Colonic mucosa (tissue), 4 donors: Measurements from ENCODE around the gene OR2A42. TPM values are rescaled to one million over a fixed set of nuclear protein-coding genes. Genes with fewer than 3 reads are reported as not detected.
"Not testable (repeated sequence)": the region's sequence is repeated elsewhere in the genome, so short reads cannot be mapped to it uniquely, and the experiment has no call there.

Experiments
- DNase-seq: peaks from one replicate; pipeline ENCODE4 v3.0.0-alpha.2; 2020
- H3K27ac ChIP-seq: fragments of 200-600 bp; one replicate; pipeline ENCODE4 v1.8.0; 2021
- H3K27me3 ChIP-seq: fragments of 200-600 bp; one replicate; pipeline ENCODE4 v1.8.0; 2021
- H3K36me3 ChIP-seq: fragments of 200-600 bp; one replicate; pipeline ENCODE4 v1.8.0; 2021
- H3K4me1 ChIP-seq: fragments of 200-600 bp; one replicate; pipeline ENCODE4 v1.8.0; 2021; ENCODE audit warnings: mild to moderate bottlenecking
- H3K4me3 ChIP-seq: fragments of 200-600 bp; one replicate; pipeline ENCODE4 v1.8.0; 2021
- H3K9ac ChIP-seq, 2 donors: one replicate each; pipeline ENCODE4 v1.7.0; 2013; ENCODE audit warnings: control low read depth in 2 of 2, low read depth in 2 of 2, low read length in 2 of 2
- H3K9me3 ChIP-seq: fragments of 200-600 bp; one replicate; pipeline ENCODE4 v1.8.0; 2021
- intact Hi-C: fragments of 100-400 bp; cut with DNase I; formaldehyde crosslinking; loops from one replicate; pipeline ENCODE4 v1.14.1; 2022
- total RNA-seq, 2 donors: library from RNA; stranded (reverse); fragmentation: NEBNext Ultra II Directional in 1 of 2; extraction: Animal tissue kit (Norgen Biotek cat#: 25700) in 1 of 2; gene quantifications; one replicate each; pipeline ENCODE4 v1.2.1, GENCODE V29; 2021
- donor health status: healthy.
- donor health status: DM: no; HTN: no; CAD: no.
- donor health status: DM: no; HTN: no; CAD: no.

Gene OR2A42
- total RNA-seq, 2 donors from 2014 or later = not detected

GRCh38 chr7:144220531-144220930 lies 18.9 kb downstream of the OR2A42 start:
- H3K27me3 ChIP-seq, H3K4me3 ChIP-seq, H3K27ac ChIP-seq, H3K9ac ChIP-seq, intact Hi-C loops, H3K9me3 ChIP-seq, H3K36me3 ChIP-seq, DNase-seq, H3K4me1 ChIP-seq: not testable (repeated sequence)

- DNase-seq, H3K9ac ChIP-seq, H3K4me1 ChIP-seq, H3K9me3 ChIP-seq, H3K36me3 ChIP-seq, H3K27ac ChIP-seq, intact Hi-C loops, H3K4me3 ChIP-seq, H3K27me3 ChIP-seq: not testable (repeated sequence)
Observed at GRCh38 chr7:144219149-144219548, 20.3 kb downstream of the OR2A42 start.

- H3K9me3 ChIP-seq, DNase-seq, H3K4me3 ChIP-seq, intact Hi-C loops, H3K4me1 ChIP-seq, H3K9ac ChIP-seq, H3K27ac ChIP-seq, H3K36me3 ChIP-seq, H3K27me3 ChIP-seq: not testable (repeated sequence)
Observed at GRCh38 chr7:144218581-144218980, 20.8 kb downstream of the OR2A42 start.

DNA sequence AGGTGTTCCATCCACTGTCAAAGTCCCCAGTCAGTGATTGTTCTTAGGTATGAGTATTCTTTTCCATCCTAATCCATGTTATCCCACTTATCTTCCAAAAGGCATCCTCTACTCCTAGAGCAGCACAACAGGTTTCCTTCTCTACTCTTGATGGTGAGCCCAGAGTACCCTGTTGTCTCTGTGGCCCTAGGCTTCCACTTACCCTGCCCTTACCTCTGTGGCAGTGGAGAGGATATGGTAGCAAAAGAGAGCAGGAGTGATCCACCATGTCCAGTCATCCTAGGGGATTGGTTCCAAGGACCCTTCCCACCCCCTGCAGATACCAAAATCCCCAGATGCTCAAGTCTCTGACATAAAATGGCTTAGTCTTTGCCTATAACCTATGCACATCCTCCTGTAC lies 22.2 kb downstream of the OR2A42 start:
- H3K9ac ChIP-seq, H3K4me3 ChIP-seq, H3K36me3 ChIP-seq, intact Hi-C loops, H3K4me1 ChIP-seq, H3K9me3 ChIP-seq, H3K27ac ChIP-seq, H3K27me3 ChIP-seq, DNase-seq: not testable (repeated sequence)

DNA sequence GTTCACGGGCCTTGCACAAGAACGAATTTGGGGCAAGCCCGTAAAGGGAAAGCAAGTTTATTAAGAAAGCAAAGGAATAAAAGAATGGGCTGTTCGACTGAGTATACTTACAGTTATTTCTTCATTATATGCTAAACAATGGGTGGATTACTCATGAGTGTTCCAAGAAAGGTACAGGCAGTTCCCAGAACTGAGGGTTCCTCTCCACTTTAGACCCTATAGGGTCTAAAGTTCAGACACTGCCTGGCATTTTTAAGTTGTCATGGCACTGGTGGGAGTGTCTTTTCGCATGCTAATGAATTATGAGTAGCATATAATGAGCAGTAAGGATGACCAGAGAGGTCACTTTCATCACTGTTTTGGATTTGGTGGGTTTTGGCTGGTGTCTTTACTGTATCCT lies 34.1 kb downstream of the OR2A42 start:
- H3K27ac ChIP-seq, H3K27me3 ChIP-seq, H3K9me3 ChIP-seq, intact Hi-C loops, DNase-seq, H3K9ac ChIP-seq, H3K4me1 ChIP-seq, H3K4me3 ChIP-seq, H3K36me3 ChIP-seq: not testable (repeated sequence)

DNA sequence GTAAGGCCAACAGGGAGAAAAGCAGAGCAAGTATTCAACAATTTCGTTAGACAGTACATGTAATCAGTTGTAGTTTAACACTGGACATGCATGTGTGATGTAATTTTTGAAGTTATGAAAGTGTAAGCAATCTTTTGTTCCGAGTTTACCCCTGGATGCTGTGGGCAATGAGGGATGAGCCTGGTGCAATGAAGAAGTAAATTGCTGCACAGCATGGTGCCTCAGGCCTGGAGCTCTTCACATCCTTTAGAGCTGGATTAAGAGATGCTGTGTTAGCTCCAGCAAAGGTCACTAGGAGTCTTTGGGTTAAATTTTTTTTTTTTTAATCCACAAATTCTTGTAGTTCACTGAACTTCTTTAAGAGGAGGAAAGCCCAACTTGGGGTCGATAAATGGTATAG lies 36.3 kb downstream of the OR2A42 start:
- H3K27ac ChIP-seq, H3K9ac ChIP-seq, H3K4me3 ChIP-seq, H3K4me1 ChIP-seq, H3K9me3 ChIP-seq, H3K27me3 ChIP-seq, H3K36me3 ChIP-seq, intact Hi-C loops, DNase-seq: not testable (repeated sequence)

DNA sequence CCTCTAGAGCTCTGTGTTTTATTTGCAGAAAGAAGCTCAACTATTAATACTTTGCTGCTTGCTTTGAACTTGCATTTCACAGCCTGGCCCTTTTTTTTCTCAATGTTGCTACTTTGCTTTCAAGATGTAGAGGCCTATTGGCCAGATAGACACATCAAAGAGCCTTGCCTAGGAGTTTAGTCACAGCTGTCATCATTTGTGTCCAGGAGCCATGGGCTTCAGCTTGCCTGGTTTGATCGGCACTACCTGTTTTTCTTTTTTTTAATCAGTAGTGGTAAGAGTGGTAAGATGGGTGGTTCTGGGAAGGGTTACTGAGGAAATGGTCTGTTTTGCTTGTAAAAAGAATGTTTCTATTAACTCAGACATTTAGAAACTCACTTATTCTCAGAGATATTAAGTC lies 37.4 kb downstream of the OR2A42 start:
- DNase-seq, H3K9ac ChIP-seq, H3K4me1 ChIP-seq, H3K9me3 ChIP-seq, intact Hi-C loops, H3K27me3 ChIP-seq, H3K36me3 ChIP-seq, H3K27ac ChIP-seq, H3K4me3 ChIP-seq: not testable (repeated sequence)

DNA sequence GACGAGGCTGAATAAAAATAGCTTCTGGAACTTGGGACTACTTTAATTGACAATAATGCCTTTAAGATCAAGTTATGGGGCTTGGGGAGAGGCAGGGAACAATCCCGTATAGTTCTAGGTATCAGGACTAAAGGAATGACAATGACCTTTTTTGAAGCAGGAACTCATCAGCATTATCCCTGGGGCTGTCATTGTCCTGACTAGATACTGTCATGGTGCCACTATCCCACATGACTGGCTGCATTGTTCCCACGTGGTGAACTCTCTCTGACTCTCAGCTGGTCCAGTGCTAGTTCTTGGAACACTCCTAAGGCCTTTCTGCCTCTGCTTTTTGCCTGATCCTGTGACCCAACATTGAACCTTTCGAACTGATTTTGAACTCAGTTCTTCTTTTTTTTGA lies 40.5 kb downstream of the OR2A42 start:
- H3K9me3 ChIP-seq, H3K9ac ChIP-seq, H3K36me3 ChIP-seq, intact Hi-C loops, H3K27me3 ChIP-seq, H3K4me3 ChIP-seq, H3K27ac ChIP-seq, DNase-seq, H3K4me1 ChIP-seq: not testable (repeated sequence)

DNA sequence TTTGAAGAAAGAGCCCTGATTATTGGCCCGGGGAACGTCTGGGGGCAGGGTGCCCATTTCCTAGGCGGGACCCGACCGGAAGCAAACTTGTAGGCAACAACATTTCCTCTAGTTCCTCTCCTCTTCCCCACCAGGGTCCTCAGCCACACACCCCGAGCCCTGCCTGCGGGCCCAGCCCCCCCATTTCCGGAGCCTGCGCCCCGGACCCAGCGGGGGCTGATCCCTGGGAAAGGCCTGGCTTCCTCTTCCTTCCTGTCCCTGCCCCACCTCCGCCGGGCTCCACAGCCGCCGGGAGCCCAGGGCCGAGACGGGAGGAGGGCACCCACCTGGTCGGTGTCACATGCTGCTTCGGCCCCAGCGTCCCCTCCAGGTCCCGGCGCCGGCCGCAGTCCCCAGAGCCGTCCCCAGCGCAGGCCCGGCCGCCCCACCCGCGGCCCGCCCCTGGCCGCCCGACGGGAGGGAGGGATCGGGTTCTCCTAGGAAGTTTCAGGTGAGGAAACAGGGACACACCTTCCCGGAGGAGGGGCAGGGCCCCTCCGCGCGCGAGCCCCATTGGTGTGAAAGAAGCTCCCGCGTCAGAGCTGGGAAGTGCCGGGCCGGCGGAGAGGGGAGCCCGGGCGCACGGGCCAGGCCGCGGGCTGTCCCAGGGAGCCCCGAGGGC lies 44.1 kb downstream of the OR2A42 start, which contains the start of gene ARHGEF35:
TSS of gene ARHGEF35 (minus strand) at position 622 of the 661 bp plus-strand sequence. CDS start 7,450 bp downstream, outside the sequence.
- H3K27ac ChIP-seq, intact Hi-C loops, DNase-seq, H3K9ac ChIP-seq, H3K4me3 ChIP-seq, H3K27me3 ChIP-seq, H3K9me3 ChIP-seq, H3K4me1 ChIP-seq, H3K36me3 ChIP-seq: not testable (repeated sequence)

DNA sequence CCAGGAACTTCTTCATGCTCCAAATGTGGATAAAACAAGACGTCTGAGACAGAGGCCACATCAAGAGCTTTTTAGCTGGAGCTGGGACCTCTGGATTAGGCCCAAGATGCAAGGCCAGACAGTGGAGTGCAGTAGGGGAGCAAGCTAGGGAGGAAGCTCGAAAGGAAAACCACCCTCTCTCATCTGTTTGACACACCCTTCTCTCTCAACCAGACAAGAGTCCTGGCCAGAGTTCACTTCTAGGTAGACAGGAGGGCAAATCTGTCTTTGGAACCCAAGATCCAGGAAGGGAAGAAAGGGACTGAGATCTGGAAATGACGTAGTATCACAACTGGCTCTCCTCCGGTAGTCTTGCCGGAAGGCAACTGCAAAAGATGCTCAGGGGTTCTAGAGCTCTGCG lies 45.0 kb downstream of the OR2A42 start:
- H3K9me3 ChIP-seq, H3K36me3 ChIP-seq, DNase-seq, H3K27ac ChIP-seq, intact Hi-C loops, H3K9ac ChIP-seq, H3K4me1 ChIP-seq, H3K27me3 ChIP-seq, H3K4me3 ChIP-seq: not testable (repeated sequence)

GRCh38 chr7:144193782-144194181 lies 45.6 kb downstream of the OR2A42 start:
- H3K4me3 ChIP-seq, intact Hi-C loops, DNase-seq, H3K27ac ChIP-seq, H3K36me3 ChIP-seq, H3K9ac ChIP-seq, H3K4me1 ChIP-seq, H3K27me3 ChIP-seq, H3K9me3 ChIP-seq: not testable (repeated sequence)

GRCh38 chr7:144188578-144189171 lies 50.7 kb downstream of the OR2A42 start:
- H3K4me3 ChIP-seq, H3K9me3 ChIP-seq, H3K4me1 ChIP-seq, DNase-seq, H3K27ac ChIP-seq, intact Hi-C loops, H3K36me3 ChIP-seq, H3K27me3 ChIP-seq, H3K9ac ChIP-seq: not testable (repeated sequence)

- H3K27me3 ChIP-seq, H3K4me3 ChIP-seq, intact Hi-C loops, H3K9ac ChIP-seq, H3K4me1 ChIP-seq, H3K27ac ChIP-seq, H3K9me3 ChIP-seq, H3K36me3 ChIP-seq, DNase-seq: not testable (repeated sequence)
Observed at GRCh38 chr7:144187848-144188247, 51.6 kb downstream of the OR2A42 start.

- H3K4me1 ChIP-seq, H3K27me3 ChIP-seq, H3K4me3 ChIP-seq, intact Hi-C loops, DNase-seq, H3K36me3 ChIP-seq, H3K9ac ChIP-seq, H3K9me3 ChIP-seq, H3K27ac ChIP-seq: not testable (repeated sequence)
Observed at GRCh38 chr7:144183166-144183565, 56.2 kb downstream of the OR2A42 start, which contains the start of gene CTAGE4. TSS of gene CTAGE4 (plus strand) at chr7:144183466. CDS start at chr7:144183504, 38 bp downstream.
